ENCODE measurements around the gene TP53I3.
"Not testable (repeated sequence)": the region's sequence is repeated elsewhere in the genome, so short reads cannot be mapped to it uniquely, and the experiment has no call there.

Gene TP53I3

GRCh38 chr2:24046930-24047702 lies 37.5 kb downstream of the TP53I3 start, which contains the start of gene WDCP:
TSS of gene WDCP (minus strand) at chr2:24047391. CDS start at chr2:24039494, 7,897 bp downstream.
- peaks cover 14 to 15% of the 10 kb centered on the region in 2 donors for H3K4me1 ChIP-seq (ENCODE audit: control insufficient read depth in 1 of 2, insufficient read depth in 2 of 2, low read length in 2 of 2)
- H3K9ac ChIP-seq (ENCODE audit: low read depth in 1 of 2, low read length in 2 of 2) = peak within 1 kb of the TSS; percentile 65 to 74
- H3K27me3 ChIP-seq (ENCODE audit: control insufficient read depth in 1 of 2, insufficient read depth in 2 of 2, low read length in 2 of 2) = peaks cover 0 to 3% of the 10 kb centered on the region in 2 donors
- no peaks in the 10 kb centered on the region for H3K36me3 ChIP-seq (ENCODE audit: control insufficient read depth in 1 of 2, insufficient read depth in 2 of 2, low read length in 2 of 2)
- H3K9me3 ChIP-seq (ENCODE audit: control insufficient read depth in 1 of 2, low read length in 2 of 2) = no peaks in the 10 kb centered on the region
- H3K4me3 ChIP-seq (ENCODE audit: low read depth in 1 of 2, low read length in 2 of 2) = peak within 1 kb of the TSS; percentile 79 to 85
- H3K27ac ChIP-seq (ENCODE audit: low read depth, low read length) = no peak within 1 kb of the TSS

GRCh38 chr2:24046599-24046929 lies 38.1 kb downstream of the TP53I3 start:
- no peaks in the 10 kb centered on the region for H3K36me3 ChIP-seq (ENCODE audit: control insufficient read depth in 1 of 2, insufficient read depth in 2 of 2, low read length in 2 of 2)
- H3K4me1 ChIP-seq (ENCODE audit: control insufficient read depth in 1 of 2, insufficient read depth in 2 of 2, low read length in 2 of 2) = peaks cover 14 to 15% of the 10 kb centered on the region in 2 donors
- H3K4me3 ChIP-seq (ENCODE audit: low read depth in 1 of 2, low read length in 2 of 2) = peak overlapping the region; percentile 79 to 85
- H3K9ac ChIP-seq (ENCODE audit: low read depth in 1 of 2, low read length in 2 of 2) = peak overlapping the region; percentile 65 to 74
- H3K27ac ChIP-seq (ENCODE audit: low read depth, low read length) = no peak overlapping the region
- H3K9me3 ChIP-seq (ENCODE audit: control insufficient read depth in 1 of 2, low read length in 2 of 2) = no peaks in the 10 kb centered on the region
- H3K27me3 ChIP-seq (ENCODE audit: control insufficient read depth in 1 of 2, insufficient read depth in 2 of 2, low read length in 2 of 2) = peaks cover 0 to 3% of the 10 kb centered on the region in 2 donors

GRCh38 chr2:24045511-24046508 lies 38.8 kb downstream of the TP53I3 start:
- Histone ChIP-seq H3K9ac (ENCODE audit: low read depth in 1 of 2, low read length in 2 of 2) (no peak overlapping the region), H3K4me1 (ENCODE audit: control insufficient read depth in 1 of 2, insufficient read depth in 2 of 2, low read length in 2 of 2) (peaks cover 14 to 15% of the 10 kb centered on the region in 2 donors), H3K36me3 (ENCODE audit: control insufficient read depth in 1 of 2, insufficient read depth in 2 of 2, low read length in 2 of 2) (no peaks in the 10 kb centered on the region), H3K27me3 (ENCODE audit: control insufficient read depth in 1 of 2, insufficient read depth in 2 of 2, low read length in 2 of 2) (peaks cover 0 to 3% of the 10 kb centered on the region in 2 donors), H3K9me3 (ENCODE audit: control insufficient read depth in 1 of 2, low read length in 2 of 2) (no peaks in the 10 kb centered on the region), H3K27ac (ENCODE audit: low read depth, low read length) (no peak overlapping the region), H3K4me3 (ENCODE audit: low read depth in 1 of 2, low read length in 2 of 2) (peak overlapping the region in 1 of 2 donors; percentile 85)

- H3K9me3 ChIP-seq (ENCODE audit: control insufficient read depth in 1 of 2, low read length in 2 of 2); H3K9ac ChIP-seq (ENCODE audit: low read depth in 1 of 2, low read length in 2 of 2); H3K4me3 ChIP-seq (ENCODE audit: low read depth in 1 of 2, low read length in 2 of 2); H3K27ac ChIP-seq (ENCODE audit: low read depth, low read length); H3K27me3 ChIP-seq (ENCODE audit: control insufficient read depth in 1 of 2, insufficient read depth in 2 of 2, low read length in 2 of 2); H3K4me1 ChIP-seq (ENCODE audit: control insufficient read depth in 1 of 2, insufficient read depth in 2 of 2, low read length in 2 of 2): not testable (repeated sequence)
- H3K36me3 ChIP-seq (ENCODE audit: control insufficient read depth in 1 of 2, insufficient read depth in 2 of 2, low read length in 2 of 2) = peaks cover 0 to 12% of the 10 kb centered on the region in 2 donors
Measured at GRCh38 chr2:24043133-24043532, 41.5 kb downstream of the TP53I3 start.

- H3K4me3 ChIP-seq (ENCODE audit: low read depth in 1 of 2, low read length in 2 of 2) = no peak overlapping the region
- no peak overlapping the region for H3K9ac ChIP-seq (ENCODE audit: low read depth in 1 of 2, low read length in 2 of 2)
- H3K27ac ChIP-seq (ENCODE audit: low read depth, low read length) = no peak overlapping the region
- H3K27me3 ChIP-seq (ENCODE audit: control insufficient read depth in 1 of 2, insufficient read depth in 2 of 2, low read length in 2 of 2) = no peaks in the 10 kb centered on the region
- H3K4me1 ChIP-seq (ENCODE audit: control insufficient read depth in 1 of 2, insufficient read depth in 2 of 2, low read length in 2 of 2) = no peaks in the 10 kb centered on the region
- no peaks in the 10 kb centered on the region for H3K9me3 ChIP-seq (ENCODE audit: control insufficient read depth in 1 of 2, low read length in 2 of 2)
- H3K36me3 ChIP-seq (ENCODE audit: control insufficient read depth in 1 of 2, insufficient read depth in 2 of 2, low read length in 2 of 2) = peaks cover 0 to 19% of the 10 kb centered on the region in 2 donors
Measured at GRCh38 chr2:24040511-24040910, 44.1 kb downstream of the TP53I3 start.

GRCh38 chr2:24038786-24039499 lies 45.7 kb downstream of the TP53I3 start:
- peaks cover 0 to 19% of the 10 kb centered on the region in 2 donors for H3K36me3 ChIP-seq (ENCODE audit: control insufficient read depth in 1 of 2, insufficient read depth in 2 of 2, low read length in 2 of 2)
- no peaks in the 10 kb centered on the region for H3K27me3 ChIP-seq (ENCODE audit: control insufficient read depth in 1 of 2, insufficient read depth in 2 of 2, low read length in 2 of 2)
- no peaks in the 10 kb centered on the region for H3K9me3 ChIP-seq (ENCODE audit: control insufficient read depth in 1 of 2, low read length in 2 of 2)
- no peaks in the 10 kb centered on the region for H3K4me1 ChIP-seq (ENCODE audit: control insufficient read depth in 1 of 2, insufficient read depth in 2 of 2, low read length in 2 of 2)
- no peak overlapping the region for H3K9ac ChIP-seq (ENCODE audit: low read depth in 1 of 2, low read length in 2 of 2)
- no peak overlapping the region for H3K27ac ChIP-seq (ENCODE audit: low read depth, low read length)
- no peak overlapping the region for H3K4me3 ChIP-seq (ENCODE audit: low read depth in 1 of 2, low read length in 2 of 2)

All from duodenal mucosa (tissue), 2 donors.